Endometrial microvascular endothelial cells (primary cell): ENCODE results near the gene PXDC1. TPM values are rescaled to one million over a fixed set of nuclear protein-coding genes. Genes with fewer than 3 reads are reported as not detected.
"Not testable (repeated sequence)": the region's sequence is repeated elsewhere in the genome, so short reads cannot be mapped to it uniquely, and the experiment has no call there.

Experiments
- in situ Hi-C: cut with HindIII; loops from 2 replicates; pipeline ENCODE4 v1.10.0; 2017; ENCODE audit warnings: low sequenced_read_pairs, low pct_unique_long_range_greater_than_20kb; ENCODE audit errors: inconsistent ontology term
- total RNA-seq: library from RNA; depleted of rRNA; stranded (reverse); fragments of >200 nt; gene quantifications from one replicate; pipeline ENCODE4 v1.2.3, GENCODE V29; 2015; ENCODE audit errors: inconsistent ontology term

Gene PXDC1
- total RNA-seq, 1 donor from 2014 or later = 77.1 TPM

GRCh38 chr6:3784885-3785744 is 33.6 kb upstream of the PXDC1 start:
- in situ Hi-C loops = no loop called here

GRCh38 chr6:3784423-3784822 is 32.9 kb upstream of the PXDC1 start:
- in situ Hi-C loops = no loop called here

GRCh38 chr6:3782876-3783832 is 31.6 kb upstream of the PXDC1 start:
- in situ Hi-C loops = no loop called here

- in situ Hi-C loops = no loop called here
Observed at GRCh38 chr6:3781504-3781903, 30.0 kb upstream of the PXDC1 start.

DNA sequence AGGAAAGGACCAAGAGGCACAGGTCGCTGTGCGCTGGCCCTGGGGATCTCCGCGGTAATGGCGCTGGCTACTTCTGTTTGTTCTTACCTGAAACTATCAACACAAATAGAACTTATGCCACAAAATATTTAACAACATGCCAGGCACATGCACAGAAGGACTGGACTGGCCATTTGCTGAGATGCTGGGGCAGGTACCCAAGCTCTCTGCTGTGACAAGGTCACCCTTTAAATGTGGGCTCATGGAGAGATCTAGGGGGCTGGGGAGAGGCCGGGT is 28.0 kb upstream of the PXDC1 start:
- in situ Hi-C loops = no loop called here

- in situ Hi-C loops = no loop called here
Observed at GRCh38 chr6:3778701-3779573, 27.4 kb upstream of the PXDC1 start.

DNA sequence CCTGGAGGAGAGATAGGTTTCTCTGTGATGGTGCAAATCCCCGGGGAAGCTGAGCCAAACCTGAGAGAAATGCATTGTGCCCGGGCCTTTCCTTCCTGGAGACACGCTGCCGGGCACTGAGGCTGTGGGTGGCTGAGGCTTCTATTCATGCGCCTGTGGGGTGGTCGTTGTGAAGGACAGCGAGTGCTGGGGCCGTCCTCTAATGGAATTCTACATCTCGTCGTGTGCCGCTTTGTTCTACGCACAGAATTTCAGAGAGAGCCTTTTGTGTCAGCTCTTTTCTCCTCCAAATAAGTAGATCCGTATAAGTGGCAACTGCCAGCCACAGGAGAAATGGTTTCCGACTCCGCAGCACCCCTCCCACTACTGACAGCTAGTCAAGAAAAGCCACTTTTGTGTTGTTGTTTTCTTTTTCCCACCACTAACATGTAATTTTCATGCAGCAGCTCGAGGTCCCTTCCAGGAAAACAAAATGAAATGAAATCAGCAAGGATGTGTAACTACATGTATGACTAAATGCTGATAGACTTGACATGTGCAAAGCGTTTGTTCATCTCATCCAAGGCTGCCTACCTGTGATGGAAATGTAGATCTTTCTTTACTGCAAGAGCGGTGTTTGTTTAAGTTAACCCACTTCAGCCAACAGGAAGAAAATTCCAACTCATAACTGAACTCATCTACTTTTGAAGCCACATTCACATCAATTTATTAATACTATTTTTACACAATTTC is 26.4 kb upstream of the PXDC1 start:
- in situ Hi-C loops = no loop called here

DNA sequence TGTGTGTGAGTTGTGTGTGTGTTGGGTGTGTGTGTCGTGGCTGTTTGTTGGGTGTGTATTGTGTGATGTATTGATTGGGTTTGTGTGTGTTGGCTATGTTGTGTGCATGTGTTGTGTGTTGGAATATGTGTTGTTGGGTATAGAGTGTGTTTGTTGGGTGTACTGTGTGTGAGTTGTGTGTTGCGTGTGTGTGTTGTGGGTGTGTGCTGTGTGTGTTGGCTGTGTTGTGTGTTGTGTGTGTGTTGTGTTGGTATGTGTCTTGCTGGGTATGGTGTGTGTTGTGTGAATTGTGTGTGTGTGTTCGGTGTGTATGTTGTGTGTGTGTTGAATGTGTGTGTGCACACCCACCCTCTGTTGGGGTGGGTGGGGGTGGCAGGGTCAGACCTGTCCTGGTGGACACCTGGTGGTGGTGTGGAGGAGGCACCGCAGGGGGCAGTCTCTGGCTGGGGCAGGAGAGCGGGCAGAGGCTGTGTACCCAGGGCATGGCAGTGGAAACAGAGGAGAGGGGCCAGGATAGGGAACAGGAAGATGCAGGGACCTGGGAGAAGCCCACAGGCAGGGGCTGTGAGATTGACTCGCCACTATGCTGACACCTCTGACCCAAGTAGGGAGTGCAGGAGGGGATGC is 25.5 kb upstream of the PXDC1 start:
- in situ Hi-C loops = no loop called here

DNA sequence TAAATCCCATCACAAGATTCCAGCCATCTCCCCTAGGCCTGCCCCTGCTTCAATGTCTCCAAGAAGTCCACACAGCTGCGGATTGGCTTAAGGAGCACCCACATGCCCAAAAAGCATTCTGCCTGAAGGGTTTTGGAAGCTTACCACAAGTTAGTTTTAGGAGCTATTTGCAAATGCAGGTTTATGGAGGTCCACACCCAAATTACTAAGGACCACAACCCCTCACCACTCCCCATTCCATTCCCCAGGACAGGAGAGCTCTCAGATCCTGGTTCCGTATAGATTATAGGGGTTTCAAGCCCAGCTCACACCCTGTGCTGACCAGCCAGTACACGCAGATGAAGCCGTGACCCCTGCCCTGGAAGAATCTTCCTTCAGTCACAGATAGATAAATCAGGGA is 24.3 kb upstream of the PXDC1 start:
- in situ Hi-C loops = no loop called here

- in situ Hi-C loops = no loop called here
Observed at GRCh38 chr6:3775386-3775785, 23.9 kb upstream of the PXDC1 start.

- in situ Hi-C loops = no loop called here
Observed at GRCh38 chr6:3773678-3774298, 22.3 kb upstream of the PXDC1 start.

DNA sequence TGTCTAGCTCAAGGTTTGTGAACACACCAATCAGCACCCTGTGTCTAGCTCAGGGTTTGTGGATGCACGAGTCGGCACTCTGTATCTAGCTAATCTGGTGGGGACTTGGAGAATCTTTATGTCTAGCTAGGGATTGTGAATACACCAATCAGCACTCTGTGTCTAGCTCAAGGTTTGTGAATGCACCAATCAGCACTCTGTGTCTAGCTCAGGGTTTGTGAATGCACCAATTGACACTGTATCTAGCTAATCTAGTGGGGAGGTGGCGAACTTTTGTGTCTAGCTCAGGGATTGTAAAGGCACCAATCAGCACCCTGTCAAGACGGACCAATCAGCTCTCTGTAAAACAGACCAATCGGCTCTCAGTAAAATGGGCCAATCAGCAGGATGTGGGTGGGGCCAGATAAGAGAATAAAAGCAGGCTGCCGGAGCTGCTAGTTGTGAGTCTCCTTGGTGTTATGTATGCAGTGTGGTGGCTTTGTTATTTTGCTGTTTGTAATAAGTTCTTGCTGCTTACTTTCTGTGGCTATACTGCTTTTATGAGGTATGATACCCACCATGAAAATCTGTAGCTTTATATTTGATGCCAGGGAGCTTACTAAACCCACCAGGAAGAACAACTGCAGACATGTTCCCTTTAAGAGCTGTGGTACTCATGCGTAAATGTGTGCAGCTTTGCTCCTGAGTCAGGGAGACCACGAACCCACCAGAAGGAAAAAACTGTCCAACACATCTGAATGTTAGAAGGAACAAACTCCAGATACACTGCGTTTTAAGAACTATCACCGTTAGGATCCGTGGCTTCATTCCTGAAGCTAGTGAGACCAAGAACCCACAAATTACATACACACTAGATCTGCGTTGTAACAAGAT is 20.9 kb upstream of the PXDC1 start:
- in situ Hi-C loops = not testable (repeated sequence)

GRCh38 chr6:3771407-3772011 is 20.0 kb upstream of the PXDC1 start:
- in situ Hi-C loops = no loop called here

- in situ Hi-C loops = no loop called here
Observed at GRCh38 chr6:3770023-3770720, 18.7 kb upstream of the PXDC1 start.

DNA sequence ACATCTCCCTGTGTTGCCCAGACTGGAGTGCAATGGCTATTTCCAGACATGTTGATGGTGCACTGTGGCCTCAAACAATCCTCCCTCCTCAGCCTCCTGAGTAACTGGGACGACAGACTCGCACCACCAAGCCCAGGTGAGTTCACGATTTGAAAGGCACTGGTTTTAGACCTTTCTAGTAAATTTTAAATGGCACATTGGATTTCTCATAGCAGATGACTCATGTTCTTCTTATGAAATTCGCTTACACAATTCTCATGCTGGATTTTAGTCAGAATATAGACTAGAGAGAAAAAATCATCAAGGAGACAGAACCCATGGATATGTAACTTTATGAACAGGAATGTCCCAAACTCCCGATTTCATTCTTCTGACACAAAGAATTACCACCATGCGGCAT is 18.1 kb upstream of the PXDC1 start:
- in situ Hi-C loops = no loop called here

DNA sequence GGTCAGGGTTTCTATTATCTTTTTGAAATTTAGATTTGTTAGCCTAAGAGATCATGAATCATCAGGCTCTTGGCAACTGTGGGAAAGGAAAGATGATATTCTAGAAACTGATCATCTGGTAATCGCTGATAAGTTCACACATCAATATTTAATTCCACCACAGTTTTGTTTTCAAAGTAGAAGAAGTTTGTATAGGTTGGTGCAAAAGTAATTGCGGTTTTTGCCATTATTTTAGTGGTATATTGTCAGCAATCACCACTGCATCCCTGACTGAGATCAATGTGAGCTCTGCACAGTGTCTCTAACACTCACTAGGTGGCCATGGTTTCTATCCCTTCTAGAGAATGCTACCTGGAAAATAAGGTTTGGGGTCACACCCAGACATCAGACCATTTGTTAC is 17.0 kb upstream of the PXDC1 start:
- in situ Hi-C loops = no loop called here
